ENCODE measurements around the gene DNM1L. TPM values are rescaled to one million over a fixed set of nuclear protein-coding genes. Genes with fewer than 3 reads are reported as not detected.
A peak's percentile ranks its signal among the peaks of the same experiment; 100 is the strongest.

DNM1L gene
- total and polyA plus RNA-seq, 9 of the 15 experiments (the other 6 are each of a cell fraction or from before 2014, with no cell fraction given): 24.1 to 82.8 (median 61.5) TPM

DNA sequence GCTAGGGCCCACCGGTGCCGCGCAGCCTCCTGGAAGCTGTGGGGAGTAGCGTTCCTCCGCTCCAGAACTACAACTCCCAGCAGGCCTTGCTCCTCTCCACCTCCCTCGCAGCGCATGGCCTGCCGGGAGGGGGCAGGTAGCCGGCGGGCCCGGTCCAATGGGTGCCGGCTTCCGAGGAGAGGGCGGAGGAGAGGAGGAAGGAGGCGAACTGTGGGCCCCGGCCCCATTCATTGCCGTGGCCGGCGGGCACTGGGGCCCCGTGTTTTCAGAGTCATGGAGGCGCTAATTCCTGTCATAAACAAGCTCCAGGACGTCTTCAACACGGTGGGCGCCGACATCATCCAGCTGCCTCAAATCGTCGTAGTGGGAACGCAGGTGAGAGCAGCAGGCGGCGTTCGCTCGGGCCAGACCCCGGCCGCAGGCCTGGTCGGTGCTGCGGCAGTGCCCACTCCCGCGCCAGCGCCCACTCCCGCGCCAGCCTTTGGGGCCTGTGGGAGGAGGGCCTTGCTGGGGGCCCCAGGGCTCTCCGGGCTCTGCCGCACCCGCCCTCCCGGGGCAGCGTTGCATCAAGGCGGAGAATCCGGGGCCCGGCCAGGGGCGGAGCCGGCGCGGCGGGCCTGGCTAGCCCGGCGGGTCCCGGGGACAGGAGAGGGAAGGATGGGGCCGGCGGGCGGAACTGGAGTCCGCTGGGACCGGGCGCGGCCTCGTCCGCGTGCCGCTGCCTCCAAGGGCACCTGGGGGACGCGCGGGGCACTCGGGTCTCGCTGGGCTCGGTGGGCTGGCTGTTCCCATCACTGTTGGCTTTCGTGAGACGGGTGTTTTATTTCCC is at the start of gene DNM1L (continued):
- TF ChIP-seq CLOCK (CRISPR knock-in tag; IDR thresholded peaks at IDR 0.05; ENCODE audit: borderline replicate concordance): no peak
- TF ChIP-seq CTBP1 (IDR thresholded peaks at IDR 0.05; ENCODE audit: borderline replicate concordance): peak; percentile 90; the same call in 1 of the 2 replicates
- TF ChIP-seq RHOXF2B (CRISPR knock-in tag; conservative IDR thresholded peaks at IDR 0.05): no peak
- TF ChIP-seq, protein P1, sequence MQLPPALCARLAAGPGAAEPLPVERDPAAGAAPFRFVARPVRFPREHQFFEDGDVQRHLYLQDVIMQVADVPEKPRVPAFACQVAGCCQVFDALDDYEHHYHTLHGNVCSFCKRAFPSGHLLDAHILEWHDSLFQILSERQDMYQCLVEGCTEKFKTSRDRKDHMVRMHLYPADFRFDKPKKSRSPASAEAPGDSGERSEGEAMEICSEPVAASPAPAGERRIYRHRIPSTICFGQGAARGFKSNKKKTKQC (CRISPR knock-in tag; IDR thresholded peaks at IDR 0.05): peak; percentile 11; the same call in 1 of the 2 replicates
- TF ChIP-seq GABPB2 (CRISPR knock-in tag; conservative IDR thresholded peaks at IDR 0.05): no peak
- no peak for TF ChIP-seq RBM34 (IDR thresholded peaks at IDR 0.05; ENCODE audit: borderline replicate concordance, insufficient read depth, low read length)
- peak; percentile 66 for TF ChIP-seq USF1 (CRISPR knock-in tag; IDR thresholded peaks at IDR 0.05)
- TF ChIP-seq EGR1 (conservative IDR thresholded peaks at IDR 0.05): peak; percentile 77
- TF ChIP-seq ZFX (CRISPR knock-in tag; IDR thresholded peaks at IDR 0.05): peak; percentile 98
- TF ChIP-seq HEY1 (CRISPR knock-in tag; IDR thresholded peaks at IDR 0.05; ENCODE audit: borderline replicate concordance): no peak
- peak; percentile 52; the same call in 1 of the 2 replicates for TF ChIP-seq ELF1 (tag; IDR thresholded peaks at IDR 0.05)
- no peak for TF ChIP-seq ZNF75A (CRISPR knock-in tag; IDR thresholded peaks at IDR 0.05)
- TF ChIP-seq, protein P2, sequence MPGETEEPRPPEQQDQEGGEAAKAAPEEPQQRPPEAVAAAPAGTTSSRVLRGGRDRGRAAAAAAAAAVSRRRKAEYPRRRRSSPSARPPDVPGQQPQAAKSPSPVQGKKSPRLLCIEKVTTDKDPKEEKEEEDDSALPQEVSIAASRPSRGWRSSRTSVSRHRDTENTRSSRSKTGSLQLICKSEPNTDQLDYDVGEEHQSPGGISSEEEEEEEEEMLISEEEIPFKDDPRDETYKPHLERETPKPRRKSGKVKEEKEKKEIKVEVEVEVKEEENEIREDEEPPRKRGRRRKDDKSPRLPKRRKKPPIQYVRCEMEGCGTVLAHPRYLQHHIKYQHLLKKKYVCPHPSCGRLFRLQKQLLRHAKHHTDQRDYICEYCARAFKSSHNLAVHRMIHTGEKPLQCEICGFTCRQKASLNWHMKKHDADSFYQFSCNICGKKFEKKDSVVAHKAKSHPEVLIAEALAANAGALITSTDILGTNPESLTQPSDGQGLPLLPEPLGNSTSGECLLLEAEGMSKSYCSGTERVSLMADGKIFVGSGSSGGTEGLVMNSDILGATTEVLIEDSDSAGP (CRISPR knock-in tag; IDR thresholded peaks at IDR 0.05): no peak
- TF ChIP-seq TSC22D4 (tag; IDR thresholded peaks at IDR 0.05): no peak
- TF ChIP-seq ID3 (CRISPR knock-in tag; IDR thresholded peaks at IDR 0.05): no peak
- peak; percentile 79 for TF ChIP-seq ID3 (tag; IDR thresholded peaks at IDR 0.05)
- TF ChIP-seq SOX6 (IDR thresholded peaks at IDR 0.05): no peak
- peak; percentile 92 for TF ChIP-seq ETS1 (conservative IDR thresholded peaks at IDR 0.05; ENCODE audit: control insufficient read depth, low read depth, low read length)
- no peak for TF ChIP-seq PHB2 (IDR thresholded peaks at IDR 0.05; ENCODE audit: low read depth)
